UCSD-AML1 (cell line): ENCODE measurements around the gene PHF21B.
"Not testable (repeated sequence)": the region's sequence is repeated elsewhere in the genome, so short reads cannot be mapped to it uniquely, and the experiment has no call there.

ENCODE experiments used
- DNase-seq: peaks from one replicate; lab custom pipeline; 2025; ENCODE audit not compliant: unreplicated experiment; lab: John Stamatoyannopoulos, UW

The PHF21B gene

DNA sequence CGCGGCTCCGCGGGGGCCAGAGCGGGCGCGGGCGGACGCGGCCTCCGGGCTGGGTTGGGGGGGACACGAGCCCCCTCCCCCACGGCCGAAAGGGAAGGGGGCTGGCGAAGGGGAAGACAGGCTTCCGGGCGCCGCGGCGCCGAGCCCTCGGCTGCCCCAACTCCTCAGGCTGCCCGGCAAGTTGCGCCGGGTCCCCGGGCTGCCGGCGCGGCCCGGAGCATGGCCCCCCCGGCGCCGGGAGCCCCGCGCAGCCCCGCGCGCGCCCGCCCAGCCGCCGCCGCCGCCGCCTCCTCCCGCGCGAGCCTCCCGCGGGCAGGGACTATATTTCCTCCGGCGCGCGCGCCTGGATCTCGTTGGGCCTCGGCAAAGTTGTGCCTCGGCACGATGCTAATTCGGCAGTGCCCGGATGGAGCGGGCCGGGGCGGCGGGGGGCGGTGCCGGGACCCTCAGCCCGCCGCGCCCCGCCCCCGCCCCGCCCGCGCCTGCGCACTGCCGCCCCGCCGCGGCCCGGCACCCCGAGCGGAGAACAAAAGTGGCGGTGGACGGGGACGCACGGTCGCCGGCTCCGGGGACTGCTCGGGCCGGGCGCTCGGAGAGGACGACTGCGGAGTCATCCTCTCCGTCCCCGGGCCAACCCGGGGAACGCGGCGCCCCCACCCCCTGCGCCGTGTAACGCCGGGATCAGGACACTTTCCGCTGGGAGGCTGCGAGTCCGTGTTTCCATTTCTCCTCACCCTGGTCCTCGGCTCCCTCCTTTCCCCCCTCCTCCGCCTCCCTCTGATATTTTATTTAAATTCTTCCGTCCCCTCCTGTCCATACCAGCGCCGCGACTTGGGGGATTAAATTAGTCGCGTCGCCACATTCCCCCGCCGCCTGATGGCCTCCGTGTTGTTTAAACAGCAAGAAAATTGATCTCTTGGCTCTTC is at the start of gene PHF21B:
TSS of gene PHF21B (minus strand) at position 400 of the 926 bp plus-strand sequence. CDS start 456 bp downstream, outside the sequence.
- no peak for DNase-seq

DNA sequence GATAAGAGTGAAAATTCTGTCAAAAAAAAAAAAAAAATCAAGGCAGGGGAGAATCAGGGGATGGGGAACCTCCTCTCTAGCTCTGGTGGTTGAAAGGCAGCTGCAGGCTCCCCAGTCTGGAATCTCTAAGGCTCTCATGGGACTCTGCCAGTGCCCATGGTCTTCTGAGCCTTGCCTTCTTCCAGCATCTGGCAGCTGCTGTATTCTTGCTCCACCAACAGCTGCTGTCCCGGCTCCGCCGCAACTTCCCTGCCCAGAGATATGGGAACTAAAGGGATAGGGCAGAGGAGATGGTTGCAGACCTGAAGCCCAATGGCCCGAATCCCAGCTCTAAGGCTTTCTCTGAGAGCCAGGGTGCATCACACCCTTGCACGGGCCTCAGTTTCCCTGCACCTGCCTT is 49.5 kb upstream of the PHF21B start:
- no peak for DNase-seq

DNA sequence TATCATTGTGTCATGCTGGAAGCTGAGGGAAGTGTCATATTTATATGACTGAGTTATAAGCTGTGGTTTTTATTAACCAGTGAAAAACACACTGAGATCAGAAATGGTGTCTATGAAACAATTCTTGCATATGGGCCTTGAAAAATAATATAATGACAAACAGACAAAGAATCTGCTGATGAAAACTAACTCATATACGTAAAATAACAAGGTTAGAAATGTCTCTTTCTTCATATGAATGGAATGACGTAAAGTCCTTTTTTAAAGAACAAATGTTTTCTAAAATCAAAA is 48.8 kb upstream of the PHF21B start:
- no peak for DNase-seq

DNA sequence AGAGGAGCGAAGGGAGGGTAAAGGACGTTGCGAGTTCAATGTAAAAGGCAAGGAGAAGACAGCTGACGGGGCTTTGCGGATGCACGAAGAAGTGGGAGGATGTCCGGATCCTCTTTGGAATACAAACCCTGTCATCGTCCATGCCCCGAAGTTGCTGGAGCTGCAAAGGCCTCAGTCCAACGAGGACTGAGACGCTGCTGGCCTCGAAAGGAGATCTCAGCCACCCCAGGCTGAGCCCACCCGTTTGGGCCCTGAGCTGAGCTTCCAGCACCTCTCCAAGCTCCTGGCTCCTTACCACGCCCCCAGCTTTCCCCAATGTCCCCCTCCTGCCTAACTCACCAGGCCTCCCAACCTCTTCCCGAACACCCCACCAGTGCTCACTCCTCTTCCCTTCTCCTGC is 46.1 kb upstream of the PHF21B start:
- no peak for DNase-seq

DNA sequence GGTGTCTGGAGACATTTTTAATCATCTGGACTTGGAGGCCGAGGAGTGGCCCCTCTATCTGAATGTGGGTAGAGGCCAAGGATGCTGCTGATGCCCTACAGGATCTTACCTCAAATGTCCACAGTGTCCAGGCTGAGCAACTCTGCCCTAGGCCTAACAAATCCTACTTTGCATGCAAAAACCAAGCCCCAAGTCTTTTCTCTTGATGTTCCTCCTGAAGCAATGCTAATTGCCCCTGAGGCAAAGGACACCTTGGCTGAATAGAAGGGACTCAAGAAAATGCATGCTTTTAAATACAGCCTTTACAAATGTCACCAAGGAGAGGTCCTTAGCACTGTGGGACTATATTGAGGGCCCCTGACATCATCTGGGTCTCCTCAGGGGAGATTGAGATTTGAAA is 43.8 kb upstream of the PHF21B start:
- no peak for DNase-seq

DNA sequence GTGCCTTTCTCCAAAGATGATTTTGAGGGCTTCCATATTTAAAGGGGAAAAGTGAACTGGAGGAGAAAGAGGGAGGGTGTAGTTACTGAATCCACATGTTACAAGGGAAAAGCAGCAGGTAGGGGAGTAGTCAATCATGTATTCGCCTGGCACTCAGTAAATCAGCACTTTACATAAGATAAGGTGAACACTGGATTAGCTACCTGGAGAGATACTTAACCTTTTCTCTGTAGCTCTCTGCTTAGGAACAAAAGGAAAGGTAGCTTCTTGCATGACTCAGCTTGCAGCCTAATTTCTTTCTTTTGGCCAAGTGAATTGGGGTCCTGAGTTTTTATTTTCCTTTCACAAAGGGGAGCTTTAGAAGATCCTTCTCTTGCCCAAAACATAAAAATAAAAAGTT is 43.3 kb upstream of the PHF21B start:
- no peak for DNase-seq

DNA sequence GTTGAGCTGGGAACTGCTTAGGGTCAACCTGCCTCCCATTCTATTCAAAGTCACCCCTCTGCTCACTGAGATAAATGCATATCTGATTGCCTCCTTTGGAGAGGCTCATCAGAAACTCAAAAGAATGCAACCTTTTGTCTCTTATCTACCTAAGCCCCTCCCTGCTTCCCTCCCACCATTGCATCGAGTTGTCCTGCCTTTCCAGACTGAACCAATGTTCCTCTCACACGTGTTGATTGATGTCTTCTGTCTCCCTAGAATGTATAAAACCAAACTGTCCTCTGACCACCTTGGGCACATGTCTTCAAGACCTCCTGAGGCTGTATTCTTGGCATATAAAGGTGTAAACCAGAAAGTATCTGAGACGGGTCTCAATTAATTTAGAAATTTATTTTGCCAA is 42.9 kb upstream of the PHF21B start:
- not testable (repeated sequence) for DNase-seq

DNA sequence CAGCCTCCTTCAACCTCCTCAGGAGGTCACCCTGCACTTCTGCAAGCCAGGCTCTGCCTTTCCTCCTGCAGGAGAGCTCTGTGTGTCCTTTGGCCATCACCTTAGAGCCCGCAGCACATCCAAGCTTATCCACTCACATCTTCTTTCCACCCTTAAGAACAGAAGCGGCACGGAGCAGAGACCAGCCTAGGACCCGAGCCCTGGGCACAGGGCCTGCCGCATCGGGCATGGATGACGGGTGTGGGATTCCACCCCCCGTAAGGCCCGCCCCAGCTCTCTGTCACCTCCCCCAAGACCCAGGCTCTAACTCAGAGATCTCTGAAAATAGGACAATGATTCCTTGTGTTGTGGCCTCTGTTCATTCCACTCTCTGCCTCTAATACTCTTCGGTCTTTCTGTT is 42.1 kb upstream of the PHF21B start:
- DNase-seq, result no peak

DNA sequence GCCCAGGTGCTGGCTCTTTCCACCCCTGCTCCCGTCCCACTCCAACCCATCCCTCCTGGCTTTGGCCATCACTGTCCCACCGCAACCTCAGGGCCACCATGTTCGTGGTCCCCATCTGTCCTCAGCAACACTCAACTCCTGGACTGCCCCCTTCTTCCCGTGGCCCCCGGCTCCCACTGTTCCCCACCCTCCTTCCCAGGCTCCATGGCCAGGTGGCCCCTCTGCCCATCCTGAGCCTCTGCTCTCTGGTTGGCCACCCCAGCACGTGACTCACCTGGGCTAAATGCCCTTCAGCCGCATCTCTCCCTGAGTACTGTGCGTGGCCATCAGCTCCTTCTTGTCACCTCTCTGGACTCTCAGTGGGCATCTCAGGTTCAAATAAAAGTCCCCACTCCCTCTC is 41.6 kb upstream of the PHF21B start:
- no peak for DNase-seq

DNA sequence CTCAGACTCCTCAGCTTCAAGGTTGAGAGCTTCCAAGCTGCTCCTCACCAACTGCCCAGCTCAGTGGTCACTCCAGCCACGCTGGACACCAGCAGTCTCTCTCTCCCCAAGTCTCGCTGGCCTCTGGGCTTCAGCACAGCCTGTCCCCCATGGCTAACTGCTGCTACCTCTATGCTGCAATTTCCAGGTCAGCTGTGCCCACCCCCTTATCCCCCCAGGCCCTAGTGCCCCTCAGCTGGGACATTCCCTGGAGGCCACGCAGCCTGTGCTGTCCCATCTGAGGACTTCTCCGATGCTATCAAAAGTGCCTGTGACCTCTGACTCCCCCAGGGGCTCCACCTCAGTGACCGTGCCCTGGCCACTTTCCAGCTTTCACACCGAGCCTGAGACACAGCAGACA is 37.5 kb upstream of the PHF21B start:
- DNase-seq, result no peak

DNA sequence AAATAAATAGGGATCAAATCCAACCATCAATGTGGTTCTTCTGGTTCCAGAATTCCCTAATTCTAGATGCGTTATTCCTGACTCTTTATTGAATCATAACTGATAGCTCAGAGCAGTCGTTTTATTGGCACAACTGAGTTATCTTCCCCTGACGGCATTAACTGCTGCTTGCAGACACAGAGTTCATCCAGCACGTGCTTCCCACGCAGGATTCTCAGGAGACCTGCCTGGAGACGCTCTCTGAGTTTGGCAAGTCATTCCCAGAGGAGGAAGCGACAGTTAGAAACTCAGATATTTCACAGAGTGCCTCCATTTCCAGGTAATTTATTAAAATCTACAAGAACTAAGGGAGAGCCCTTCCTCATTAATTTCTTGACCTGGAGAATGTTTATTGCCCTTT is 35.4 kb upstream of the PHF21B start:
- DNase-seq, result no peak

DNA sequence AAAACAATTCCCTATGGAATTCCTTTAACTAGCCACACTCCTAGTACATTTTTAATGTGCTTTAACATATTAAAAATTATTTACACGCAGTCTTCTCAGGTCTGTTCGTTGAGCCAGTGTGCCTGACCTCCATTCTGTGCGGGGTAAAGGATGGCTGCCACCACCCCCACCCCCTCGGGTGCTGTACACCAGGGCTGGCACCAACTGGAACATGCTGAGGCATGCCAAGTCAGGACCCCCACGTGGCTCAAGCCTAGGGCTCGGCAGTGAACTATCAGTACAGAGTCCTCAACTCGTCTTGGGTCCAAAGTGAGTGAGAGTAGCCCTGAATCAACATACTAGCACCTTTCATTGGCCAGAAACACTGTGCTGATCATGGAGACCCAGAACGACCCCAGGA is 32.5 kb upstream of the PHF21B start:
- no peak for DNase-seq

DNA sequence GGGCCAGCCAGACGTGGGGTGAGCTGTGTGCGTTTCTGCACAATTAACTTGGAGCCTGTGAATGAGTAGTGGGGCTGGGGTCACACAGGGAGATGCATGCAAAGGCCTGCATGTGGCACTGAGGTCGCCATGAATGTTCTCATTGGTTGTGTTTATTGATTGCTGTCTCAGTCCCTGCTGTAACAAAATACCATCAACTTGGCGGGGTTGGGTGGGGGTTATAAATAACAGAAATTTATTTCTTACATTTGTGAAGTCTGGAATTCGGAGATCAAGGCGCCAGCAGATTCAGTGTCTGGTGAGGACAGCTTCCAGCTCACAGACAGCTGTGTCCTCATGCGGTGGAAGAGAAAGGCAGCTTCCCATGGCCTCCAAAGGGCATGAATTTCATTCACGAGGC is 29.3 kb upstream of the PHF21B start:
- DNase-seq, result no peak

DNA sequence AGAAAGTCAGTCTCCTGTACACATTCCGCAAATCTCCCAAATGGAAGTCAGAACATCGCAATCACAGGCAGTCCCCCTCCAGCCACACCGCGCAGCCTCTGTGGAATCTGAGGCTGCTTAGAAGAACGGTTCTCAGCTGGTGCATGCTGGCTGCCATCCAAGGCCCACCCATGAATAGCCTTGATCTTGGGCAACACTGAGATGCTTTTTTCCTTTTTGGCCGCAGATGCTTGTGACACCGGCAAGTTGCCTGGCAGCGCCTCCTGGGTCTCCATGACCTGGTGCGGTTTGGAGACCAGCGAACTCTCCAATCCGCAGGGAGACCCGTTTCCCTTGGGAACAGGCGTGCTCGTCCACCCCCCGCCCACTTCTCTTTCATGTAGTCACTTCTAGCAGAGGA is 26.3 kb upstream of the PHF21B start:
- no peak for DNase-seq

DNA sequence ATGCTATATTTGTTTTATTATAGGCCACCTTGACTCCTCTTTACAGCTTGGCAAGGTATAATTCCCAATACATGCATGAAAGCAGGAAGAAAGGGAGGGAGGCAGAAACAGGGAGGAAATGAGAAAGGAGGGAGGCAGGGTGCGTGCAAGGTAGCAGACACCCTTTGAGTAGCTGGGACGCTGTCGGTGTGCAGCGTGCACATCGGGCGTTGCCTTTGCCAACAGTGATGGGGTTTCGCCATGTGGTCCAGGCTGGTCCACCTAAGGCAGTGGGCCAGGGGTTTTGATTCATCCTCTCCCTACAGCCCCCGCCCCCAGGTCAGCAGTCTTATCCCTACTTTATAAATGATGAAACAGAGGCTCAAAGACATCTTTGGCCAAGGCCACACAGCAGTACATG is 25.0 kb upstream of the PHF21B start:
- DNase-seq, result no peak

DNA sequence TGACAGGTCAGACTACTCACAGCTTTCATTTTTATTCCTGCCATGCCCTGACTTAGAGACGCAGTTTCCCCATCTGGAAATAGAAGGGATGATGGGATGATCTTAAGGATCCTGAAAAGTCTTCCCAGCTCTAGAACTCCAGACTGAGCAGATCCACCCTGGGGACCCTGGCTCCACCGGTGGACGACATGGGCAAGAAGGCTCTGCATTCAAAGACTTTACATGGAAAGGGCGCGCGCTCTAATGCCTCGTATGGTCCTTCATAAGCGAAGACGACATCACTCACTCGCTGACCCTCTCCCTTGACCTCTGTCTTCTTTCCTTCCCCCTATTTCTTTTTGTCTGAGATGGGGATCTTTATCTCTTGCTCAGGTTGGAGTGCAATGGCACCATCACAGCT is 24.4 kb upstream of the PHF21B start:
- DNase-seq, result no peak

DNA sequence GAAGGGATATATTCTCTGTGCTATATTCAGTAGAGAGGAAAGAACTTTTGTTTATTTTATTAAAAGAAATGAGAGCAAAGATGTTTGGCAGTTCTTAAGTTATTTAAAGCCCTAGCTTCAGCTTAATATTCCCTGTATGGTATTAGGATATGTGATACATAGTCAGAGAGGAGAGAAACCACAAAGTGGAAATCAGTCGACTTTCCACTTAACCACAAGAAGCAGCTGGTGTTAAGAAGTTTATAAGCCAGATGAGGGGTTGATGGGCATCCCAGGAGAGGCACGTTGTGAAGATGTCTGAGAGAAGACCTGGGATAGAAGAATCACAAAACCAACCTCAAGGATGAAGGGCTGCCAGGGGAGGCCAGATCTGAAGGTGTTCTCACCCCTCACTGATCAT is 23.3 kb upstream of the PHF21B start:
- no peak for DNase-seq

DNA sequence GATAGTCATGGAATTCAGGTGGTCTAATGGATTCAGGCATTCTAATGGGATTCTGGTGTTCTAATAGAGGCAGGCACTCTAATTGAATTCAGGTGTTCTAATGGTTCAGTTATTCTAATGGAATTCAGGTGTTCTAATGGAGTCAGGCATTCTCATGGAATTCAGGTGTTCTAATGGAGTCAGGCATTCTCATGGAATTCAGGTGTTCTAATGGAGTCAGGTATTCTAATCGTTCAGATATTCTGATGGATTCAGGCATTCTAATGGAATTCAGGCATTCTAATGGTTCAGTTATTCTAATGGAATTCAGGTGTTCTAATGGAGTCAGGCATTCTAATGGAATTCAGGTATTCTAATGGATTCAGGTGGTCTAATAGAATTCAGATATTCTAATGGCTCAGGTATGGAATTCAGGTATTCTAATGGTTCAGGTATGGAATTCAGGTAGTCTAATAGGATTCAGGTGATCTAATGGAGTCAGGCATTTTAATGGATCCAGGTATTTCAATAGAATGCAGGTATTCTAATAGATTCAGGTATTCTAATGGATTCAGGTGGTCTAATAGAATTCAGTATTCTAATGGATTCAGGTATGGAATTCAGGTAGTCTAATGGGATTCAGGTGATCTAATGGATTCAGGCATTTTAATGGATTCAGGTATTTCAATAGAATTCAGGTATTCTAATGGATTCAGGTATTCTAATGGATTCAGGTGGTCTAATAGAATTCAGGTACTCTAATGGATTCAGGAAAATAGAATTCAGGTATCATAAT is 22.0 kb upstream of the PHF21B start:
- DNase-seq, result no peak

DNA sequence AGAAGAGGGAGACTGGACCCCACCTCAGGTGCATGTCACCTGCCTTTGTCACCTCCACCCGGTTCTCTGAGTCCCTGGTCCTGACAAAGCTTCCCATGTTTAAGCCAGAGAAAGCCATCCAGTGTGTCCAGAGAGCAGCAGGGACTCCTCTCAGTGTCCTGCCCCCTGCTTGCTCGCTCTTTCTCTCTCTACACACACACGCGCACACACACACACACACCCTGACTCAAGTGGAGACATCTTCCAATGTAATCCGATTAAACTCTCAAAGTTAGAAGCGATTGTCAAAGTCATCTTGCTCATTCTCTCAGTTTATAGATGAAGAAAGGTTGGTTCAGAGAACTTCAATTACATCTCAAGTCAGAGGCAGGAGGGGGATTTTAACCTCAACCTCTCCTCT is 19.7 kb upstream of the PHF21B start:
- no peak for DNase-seq

DNA sequence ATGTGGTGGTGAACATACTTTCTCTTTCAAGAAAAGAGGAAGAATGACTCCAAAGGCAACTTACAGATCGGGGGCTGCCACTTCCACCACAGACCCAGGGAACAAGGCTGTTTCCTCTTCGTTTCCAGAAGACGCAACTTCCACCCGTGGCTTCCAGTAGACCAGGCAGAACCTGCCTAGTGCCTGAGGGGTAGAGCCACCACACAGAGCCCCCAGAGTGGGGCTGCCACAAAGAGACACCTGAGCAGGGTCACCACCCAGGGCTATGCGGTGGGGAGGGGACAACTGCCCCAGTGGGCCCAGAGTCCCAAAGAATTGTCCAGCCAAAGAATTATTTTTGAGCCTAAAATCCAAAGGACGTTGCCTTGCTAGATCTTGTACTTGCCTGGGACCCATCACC is 16.7 kb upstream of the PHF21B start:
- DNase-seq, result no peak

DNA sequence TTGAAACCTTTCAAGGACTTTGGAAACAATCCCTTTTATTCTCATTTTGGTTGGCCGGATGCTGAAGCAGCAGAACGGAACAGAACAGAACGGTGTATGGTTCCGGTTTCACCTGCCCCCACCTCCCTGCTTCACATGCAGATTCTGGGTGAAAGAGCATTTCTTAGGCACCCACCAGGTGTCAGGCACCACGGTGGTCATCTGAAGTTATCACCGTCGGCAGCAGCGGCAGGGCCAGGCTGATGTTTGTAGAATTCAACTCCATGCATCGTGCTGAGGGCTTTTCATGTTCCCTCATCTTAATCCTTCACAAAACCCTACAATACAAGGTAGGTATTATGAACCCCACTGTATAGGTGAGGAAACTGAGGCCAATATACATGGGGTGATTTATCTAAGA is 13.6 kb upstream of the PHF21B start:
- no peak for DNase-seq

DNA sequence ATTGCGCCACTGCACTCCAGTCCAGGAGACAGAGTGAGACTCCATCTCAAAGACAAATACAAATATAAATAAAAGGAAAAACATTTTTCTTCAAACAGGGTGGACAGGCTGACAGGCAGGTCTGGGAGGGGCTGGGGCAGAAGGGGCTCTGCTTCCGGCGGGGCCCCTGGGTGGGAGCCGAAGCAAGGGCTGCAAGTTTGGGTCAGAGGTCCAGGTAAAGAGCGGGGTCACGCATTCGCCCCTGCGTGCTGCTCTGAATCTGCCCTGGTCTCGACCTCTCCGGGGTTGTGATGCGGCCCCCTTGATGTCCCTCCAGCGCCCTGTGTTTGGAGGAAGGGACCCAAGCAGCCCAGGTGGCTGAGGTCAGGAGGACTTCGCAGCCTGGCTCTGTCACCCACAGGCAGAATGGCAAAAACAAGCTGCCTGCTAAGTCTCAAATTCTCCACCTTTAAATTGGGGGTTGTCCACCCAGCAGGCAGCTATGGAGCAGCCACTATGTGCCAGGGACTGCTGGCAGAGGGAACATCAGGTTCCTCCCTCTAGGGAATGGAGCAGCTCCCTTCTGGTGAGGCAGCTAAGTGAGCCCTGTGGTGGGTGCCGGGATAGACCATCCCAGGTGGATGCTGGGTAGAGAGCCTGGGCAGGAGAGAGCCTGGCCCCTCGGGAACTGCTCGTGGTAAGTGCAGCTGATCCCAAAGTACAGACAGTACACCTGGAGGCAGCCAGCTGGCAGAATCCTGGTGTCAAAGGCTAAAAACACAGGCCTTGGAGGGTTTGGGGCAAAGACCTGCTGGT is 10.3 kb upstream of the PHF21B start:
- DNase-seq, result no peak
